HG03064 (cell line): ENCODE results near the gene MTRF1L.
A peak's percentile ranks its signal among the peaks of the same experiment; 100 is the strongest.

ENCODE experiments used
- ATAC-seq: cut with Tn5 transposase; IDR thresholded peaks from one replicate; pipeline ENCODE4 v1.9.1; 2021; ENCODE audit warnings: low read depth; ENCODE audit not compliant: unreplicated experiment

The MTRF1L gene, protein sequence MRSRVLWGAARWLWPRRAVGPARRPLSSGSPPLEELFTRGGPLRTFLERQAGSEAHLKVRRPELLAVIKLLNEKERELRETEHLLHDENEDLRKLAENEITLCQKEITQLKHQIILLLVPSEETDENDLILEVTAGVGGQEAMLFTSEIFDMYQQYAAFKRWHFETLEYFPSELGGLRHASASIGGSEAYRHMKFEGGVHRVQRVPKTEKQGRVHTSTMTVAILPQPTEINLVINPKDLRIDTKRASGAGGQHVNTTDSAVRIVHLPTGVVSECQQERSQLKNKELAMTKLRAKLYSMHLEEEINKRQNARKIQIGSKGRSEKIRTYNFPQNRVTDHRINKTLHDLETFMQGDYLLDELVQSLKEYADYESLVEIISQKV

DNA sequence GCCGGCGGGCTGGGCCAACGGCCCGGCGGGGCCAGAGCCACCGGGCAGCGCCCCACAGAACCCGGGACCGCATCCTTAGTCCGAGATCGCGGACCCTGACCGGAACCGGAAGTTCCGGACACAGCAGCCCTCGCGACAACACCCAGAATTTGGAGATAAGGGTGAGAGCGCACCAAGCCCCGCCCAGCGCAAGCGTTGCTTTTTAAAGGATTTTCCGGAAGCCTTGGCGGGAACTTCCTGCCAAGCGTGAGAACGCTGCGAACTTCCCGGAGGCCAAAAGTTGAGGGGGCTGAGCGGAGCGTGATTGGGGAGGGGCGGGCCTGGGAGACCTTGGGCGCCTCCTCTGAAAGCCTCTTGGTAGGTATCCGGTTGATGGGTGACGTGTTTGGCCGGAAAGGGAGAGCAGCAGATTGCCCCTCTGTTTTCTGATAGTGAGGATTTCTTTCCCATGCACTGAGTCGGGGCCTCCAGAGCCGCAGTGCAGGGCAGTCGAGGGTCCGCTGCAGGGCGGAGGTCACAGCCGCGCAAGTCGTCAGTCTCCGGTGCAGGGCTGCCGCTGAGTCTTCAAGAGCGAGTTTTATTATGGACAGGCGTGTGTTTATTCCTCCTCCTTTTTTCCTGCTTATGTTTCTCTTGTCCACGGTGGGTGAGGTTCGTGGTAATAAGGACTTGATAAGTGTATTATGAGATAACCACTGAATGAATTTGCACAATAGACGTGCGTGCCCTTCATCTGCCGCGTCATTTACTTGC, at the start of gene MTRF1L:
MTRF1L (minus strand) TSS at position 97 of the 753 bp plus-strand sequence; CDS start at position 73, 24 bp downstream.
- peak; percentile 94 for ATAC-seq

DNA sequence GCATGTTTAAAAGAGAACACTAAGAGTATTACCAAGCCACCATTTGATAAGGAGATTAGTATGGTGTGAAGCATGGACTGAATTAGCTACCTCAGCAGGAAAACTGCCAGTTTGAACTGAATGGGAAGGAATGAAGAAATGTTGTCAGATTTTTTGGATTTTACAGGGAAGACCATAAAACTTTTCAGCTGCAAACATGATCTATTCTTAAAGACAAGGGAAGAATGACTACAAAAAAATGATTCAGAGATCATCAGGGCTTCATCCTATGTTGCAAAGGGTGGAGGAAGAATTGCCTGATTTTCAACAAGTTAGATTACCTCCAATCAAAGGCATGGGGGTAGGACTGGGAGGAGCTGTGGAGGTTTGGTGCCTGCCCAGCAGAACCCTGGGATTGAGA, 49.3 kb upstream of the MTRF1L start:
- ATAC-seq = no peak

DNA sequence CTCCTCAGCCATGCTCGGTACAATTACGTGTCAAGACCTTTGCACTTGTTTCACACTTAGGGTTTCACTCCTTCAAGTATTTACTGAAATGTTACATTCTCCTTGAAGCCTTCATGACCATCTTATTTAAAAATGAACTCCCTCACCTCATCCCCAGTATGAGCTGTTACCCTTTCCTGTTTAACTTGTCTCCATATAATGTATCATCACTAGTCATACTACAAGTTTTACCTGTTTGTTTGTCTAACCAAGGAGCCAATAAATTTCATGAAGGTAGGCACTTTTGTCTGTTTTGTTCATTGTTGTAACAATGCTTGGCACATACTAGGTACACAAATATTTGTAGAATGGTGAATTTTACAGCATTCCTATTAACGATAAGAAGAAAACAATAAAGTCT, 46.1 kb upstream of the MTRF1L start:
- no peak for ATAC-seq

DNA sequence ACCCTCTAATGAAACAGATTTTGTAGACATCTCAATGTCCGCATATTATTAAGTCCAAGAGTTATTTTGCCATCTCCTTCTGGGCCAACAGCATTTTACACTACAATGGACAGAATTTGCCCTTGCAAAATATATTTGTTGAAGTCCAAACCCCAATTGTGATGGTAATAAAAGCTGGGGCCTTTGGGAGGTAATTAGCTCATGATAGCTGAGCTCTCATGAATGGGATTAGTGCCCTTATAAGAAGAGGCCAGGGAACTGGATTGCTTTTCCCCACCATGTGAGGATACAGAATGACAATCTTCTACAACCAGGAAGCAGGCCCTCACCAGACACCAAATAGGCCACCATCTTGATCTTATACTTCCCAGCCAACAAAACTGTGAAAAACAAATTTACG, 44.9 kb upstream of the MTRF1L start:
- ATAC-seq = no peak

DNA sequence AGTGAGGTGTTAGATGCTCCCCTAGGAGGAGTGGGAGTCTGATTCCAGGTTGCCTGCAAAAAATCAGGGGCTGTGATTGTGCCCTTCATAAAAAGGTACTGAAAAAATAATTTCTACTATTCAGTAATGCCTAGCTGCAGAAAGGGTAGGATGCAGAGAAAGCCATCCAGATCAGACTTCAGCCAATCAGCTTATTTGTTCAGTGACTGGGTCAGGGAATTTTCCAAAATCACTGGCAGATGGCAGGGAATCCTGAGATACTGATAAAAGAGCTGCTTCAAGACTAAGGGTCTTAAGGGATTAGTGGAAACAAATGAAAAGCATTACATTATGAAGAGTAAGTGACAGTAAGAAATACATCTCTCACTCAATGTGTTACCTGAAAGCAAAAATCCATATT, 42.8 kb upstream of the MTRF1L start:
- ATAC-seq = no peak

DNA sequence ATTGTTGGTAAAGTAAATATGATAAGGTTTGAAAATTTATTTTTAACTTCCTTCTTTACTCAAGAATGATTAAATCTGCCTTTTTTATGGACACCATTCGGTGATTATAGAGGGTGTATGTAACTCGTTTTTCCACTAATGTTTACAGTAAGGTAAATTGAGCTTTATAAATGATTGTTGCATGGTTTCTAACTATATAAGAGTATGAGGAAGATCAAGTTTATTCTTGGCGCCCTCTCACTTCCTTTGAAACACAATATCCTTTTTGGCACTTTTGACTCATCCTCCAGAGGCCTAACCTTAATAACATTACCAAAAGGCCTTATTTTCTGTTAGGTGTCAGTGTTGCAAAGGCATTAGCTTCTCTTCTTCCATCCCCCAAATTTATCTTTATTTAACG, 41.8 kb upstream of the MTRF1L start:
- no peak for ATAC-seq

DNA sequence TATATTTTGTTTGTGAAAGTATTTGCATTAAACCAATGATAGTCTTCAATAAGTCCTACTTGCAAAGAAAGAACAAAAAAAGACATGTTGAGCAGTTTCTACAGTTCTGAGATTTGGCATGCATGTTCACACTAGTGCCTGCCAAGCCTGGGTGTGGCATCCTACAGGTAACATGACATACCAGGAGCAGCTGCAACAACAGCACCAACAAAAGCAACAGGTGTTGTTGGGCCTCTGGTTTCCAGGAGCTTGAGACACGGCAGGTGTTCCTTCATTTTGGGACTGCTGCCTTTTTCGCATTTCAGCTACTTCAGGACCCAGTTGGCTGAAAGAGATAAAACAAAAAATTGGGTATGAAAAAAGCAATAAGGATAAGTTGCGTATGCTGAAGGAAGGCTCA, 41.2 kb upstream of the MTRF1L start:
- no peak for ATAC-seq

DNA sequence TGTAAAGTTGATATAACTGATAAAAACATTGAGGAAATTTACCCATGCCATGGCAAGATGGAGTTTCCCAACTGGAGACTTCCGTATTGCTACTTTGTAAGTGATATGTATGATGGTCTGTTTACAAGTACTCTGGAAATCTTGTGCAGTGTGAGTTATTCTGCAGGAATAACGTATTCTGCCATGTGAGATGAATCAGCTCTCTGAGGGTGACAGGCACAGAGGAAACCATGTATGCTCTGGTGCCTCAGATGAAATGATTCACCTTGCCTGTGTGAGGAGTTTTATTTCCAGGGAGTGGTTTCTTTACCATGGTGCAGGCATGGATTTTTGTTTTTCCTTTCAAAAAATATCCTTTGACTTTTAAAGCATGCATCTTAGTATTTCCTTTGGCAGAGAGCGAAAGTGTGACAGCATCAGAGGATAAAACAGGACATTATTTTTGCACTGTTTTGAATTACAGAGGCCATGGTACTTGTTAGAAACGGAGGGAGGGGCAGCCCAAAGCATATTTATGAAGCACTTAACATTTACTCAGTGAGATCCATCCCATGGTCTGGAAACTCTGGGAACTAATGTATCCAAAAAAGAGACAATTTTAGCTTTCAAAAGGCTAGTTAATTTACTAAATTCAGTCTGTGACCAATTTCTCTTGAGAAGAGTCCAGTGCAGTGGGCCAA, 36.0 kb upstream of the MTRF1L start:
- no peak for ATAC-seq

DNA sequence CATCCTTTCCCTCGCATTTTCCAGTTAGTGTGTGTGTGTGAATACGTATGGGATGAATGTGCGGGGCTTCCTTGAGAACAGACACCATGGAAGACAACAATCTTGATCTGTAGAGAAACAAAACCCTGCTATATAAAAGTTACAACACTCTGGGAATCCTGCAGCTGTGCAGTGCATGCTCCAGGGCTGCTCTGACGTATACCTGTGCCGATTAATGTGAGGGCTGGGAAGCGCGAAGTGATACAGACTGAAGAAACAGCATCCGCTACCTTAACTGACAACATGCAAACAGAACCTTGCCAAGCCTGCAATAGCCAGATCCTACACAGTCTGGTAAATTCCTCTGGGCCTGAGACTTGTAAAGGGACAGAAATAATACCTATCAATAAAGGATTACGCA, 31.6 kb upstream of the MTRF1L start:
- ATAC-seq = no peak

DNA sequence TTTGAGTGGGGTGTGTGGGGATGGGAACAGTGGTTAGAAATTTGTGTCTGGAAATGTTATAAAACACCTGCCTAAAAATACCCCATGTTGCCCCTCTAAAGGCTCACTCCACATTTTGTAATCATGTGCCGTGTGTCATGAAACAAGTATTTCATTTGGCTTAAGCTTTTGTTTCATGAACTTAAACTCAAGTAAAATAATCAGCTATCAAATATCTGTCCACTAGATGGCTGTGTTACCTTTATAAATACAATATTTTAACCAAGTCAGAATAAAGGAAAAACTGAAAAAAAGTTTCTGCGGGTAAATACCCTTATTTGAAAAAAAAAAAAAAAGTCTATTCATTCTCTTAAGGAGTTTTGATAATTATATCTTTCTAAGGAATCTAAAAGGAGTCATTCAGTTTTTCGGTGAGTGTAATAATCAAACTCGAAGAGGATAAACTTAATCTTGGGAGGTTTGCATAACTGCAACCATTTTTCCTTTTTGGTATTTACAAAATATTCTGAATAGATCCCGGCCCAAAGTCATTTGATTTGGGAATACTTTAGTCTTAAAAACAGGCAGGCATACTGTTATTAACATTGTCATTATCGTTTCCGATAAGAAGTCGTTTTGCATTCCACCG, 29.9 kb upstream of the MTRF1L start:
- no peak for ATAC-seq

DNA sequence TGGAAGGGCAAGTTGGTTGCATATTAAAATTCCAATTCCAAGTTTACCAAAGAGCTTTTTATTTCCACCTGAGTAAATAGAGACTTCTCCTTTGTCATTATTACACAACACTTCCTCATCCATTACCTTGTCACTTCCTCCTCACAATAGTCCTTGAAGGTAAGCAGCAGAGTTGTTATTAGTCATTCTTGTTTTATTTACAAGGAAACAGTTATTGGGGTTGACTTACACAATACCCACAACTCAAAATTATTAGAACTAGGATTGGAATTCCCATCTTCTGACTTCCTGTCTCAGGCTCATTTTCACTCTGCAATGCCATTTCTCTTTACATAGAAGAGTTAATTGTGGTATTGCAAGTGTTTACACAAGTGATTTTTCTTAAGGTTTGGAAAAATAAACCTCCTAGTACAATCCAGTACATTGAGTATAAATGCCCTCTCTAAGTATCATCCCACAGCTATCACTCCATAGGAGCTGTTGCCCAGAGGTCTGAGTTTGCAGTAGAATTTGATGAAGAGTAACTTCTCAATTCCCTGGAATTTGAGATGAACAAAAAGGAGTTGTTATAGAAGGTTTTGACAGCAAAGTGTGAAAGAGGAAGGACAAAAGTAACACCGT, 28.9 kb upstream of the MTRF1L start:
- ATAC-seq = no peak

DNA sequence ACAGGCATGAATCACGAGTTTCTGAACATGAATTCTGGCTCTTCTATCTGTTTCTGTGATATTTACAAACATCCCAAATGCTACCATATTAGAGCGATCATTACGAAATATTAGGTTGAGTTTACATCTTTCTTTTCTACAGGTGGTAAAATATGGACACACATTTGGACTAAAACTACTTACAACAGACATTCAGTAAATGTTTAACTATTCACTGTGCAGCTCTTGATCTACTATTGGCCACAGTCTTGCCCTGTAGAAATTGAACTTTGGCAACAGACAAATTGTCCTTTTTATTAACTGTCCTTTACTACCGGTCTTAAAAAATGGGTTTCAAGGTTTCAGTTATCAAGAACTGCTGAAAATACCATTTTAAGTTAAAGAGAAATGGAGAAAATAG, 26.5 kb upstream of the MTRF1L start:
- no peak for ATAC-seq

DNA sequence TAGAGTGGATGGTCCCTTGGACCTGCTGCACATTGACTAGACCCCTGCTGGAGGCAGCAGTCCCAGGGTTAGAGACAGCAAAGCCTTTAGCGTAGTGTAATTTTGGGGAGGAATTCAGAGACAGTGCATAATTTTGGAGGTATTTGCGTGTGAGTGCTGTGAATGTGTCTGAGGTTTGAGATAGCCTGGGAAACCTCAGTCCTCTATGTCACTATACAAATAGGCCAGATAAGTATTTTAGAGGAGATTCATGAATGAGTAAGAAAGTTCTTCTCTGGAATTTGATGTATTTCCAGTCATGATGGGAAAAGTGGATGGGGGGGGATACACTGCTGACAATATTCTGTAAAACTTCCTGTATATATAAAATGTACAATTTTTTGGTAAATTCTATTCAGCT, 25.8 kb upstream of the MTRF1L start:
- ATAC-seq = no peak

DNA sequence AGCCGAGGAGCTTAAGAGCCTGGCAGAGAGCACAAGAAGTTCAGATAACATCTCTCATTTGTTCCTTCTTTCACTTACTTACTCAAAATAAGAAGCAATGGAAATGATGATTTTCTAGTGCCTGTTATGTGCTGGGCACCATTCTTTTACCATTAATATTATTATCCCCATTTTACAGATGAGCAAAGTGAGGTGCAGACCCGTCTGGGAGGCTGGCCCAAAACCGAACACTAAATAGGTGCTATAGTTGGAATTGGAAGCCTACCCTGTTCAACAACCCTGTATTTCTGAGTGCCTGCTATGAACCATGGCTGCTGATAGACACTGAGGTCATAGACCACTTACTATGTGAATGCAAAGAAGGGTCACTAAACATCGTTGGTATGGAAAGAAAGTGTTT, 25.0 kb upstream of the MTRF1L start:
- no peak for ATAC-seq

DNA sequence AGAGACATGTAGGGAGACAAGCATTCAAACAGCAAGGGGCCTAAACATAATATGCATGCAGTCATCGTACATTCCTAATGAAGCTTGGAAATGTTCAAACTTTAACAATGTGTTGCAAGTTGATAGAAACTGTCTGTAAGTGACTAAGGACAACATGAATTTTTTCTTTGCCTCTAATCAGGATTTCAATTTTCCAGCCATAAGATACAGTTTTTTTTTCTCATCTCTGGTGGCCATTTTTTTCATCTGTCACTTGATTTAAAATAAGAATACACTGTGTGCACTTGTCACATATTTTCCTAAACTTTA, 22.2 kb upstream of the MTRF1L start:
- peak; percentile 19 for ATAC-seq

DNA sequence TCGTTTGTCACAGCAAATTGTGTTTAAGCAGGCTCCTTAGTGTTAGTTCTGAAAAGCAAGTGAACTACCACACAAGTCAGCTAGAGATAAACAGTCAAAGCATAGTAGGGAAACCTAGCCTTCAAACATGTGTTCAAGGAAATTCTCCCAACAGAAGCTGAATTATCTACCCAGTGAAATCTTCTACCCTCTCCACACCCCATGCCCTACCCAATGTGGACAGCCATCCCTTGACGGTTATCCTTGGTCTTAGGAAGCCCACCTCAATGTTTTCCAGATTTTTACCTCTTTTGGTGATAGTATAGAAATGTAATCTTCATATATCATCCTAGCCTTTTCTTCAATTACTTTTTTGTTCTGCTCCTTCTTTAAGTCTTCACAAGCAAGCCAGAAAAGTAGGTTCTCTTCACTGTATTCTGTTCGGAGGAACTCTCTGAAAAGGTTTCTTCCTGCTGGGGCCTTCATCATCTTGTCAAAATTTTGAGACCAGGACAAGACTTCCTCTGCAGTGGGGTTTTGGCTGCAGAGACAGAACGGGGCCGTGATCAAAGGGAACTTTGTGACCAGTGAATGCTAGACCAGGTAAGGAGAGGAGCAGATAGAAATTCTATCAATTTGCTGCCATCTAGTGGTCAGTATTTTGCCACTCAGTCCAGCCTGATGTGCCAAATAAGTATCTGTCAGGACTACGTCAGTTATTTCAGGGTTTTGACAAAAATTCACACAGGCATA, 21.6 kb upstream of the MTRF1L start:
- peak; percentile 99 for ATAC-seq

DNA sequence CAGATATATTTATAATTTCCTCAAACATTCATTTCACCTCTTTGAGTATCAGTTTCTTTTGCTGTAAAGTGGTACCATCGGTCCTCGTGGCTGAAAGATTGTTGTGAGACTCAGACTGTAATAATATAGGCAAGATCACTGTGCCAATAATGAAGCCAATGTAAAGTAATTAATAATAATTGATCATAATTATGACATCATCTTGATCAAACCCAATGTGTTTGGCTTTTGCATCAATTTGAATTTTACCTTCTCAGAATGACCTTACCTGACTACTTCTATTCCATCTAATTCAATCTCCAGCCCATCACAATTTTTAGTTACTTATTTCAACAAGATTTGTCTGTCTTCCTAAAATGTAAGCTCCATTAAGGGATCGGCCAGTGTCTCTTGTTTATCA, 15.8 kb upstream of the MTRF1L start:
- no peak for ATAC-seq

DNA sequence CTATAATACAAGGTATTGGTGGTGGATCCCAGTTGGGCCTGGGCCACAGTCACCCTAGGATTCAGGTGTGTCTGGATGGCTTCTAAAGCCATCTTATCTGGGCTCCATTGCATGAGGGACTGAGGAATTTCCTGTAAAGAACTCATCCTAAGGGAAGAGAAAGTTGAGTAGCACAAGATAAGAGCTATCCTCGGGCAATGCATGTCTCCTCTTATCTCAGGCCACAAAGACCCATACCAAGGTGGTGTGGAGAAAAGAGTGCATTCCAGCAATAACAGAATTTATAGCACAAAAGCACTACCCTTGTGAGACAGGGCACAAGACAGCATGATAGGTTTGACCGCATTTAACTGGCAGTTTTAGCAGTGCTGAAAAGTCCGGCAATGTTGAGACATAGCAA, 14.3 kb upstream of the MTRF1L start:
- ATAC-seq = no peak

DNA sequence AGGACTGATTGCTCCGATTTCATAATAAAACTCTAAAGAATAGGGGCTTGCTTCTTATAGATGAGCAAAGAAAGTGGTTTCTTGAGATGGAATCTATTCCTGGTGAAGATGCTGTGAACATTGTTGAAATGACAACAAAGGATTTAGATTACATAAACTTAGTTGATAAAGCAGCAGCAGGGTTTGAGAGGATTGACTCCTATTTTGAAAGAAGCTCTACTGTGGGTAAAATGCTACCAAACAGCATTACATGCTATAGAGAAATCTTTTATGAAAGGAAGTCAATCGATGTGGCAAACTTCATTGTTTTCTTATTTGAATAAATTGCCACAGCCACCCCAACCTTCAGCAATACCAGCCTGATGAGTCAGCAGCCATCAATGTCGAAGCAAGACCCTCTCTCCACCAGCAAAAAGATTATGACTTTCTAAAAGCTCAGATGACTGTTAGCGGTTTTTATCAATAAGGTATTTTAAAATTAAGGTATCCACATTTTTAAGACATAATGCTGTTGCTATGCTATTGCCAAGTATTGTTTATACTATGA, 12.7 kb upstream of the MTRF1L start:
- ATAC-seq = no peak

DNA sequence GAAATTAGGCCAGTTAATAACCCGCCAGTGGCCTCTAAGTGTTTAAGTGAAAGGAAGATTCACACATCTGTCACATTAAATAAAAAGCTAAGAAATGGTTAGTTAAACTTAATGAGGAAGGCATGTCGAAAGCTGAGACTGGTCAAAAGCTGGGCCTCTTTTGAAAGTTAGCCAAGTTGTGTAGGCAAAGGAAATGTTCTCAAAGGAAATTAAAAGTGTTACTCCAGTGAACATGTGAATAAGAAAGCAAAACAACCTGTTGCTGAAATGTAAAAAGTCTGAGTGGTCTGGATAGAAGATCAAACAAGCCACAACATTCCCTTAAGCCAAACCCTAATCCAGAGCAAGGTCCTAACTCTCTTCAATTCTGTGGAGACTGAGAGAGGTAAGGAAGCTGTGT, 10.9 kb upstream of the MTRF1L start:
- no peak for ATAC-seq
